OCI-LY7 (cell line): ENCODE results near the gene UNKL. TPM values are rescaled to one million over a fixed set of nuclear protein-coding genes. Genes with fewer than 3 reads are reported as not detected.

Source experiments
- BruUV-seq: library from RNA; stranded (reverse); fragments of 400-500 nt; replicated peaks from 2 replicates; lab custom pipeline; 2021; lab: Mats Ljungman, UMichigan
- CTCF ChIA-PET: fragments of 300-600 bp; sonication (Branson Sonifier 250); formaldehyde crosslinking; loops from one replicate; lab custom pipeline; 2022; ENCODE audit warnings: antibody characterized with exemption; ENCODE audit not compliant: unreplicated experiment; lab: Charles Lee
- POLR2A ChIA-PET: fragments of 300-600 bp; sonication (Branson Sonifier 250); formaldehyde crosslinking; loops from one replicate; lab custom pipeline; 2022; ENCODE audit warnings: antibody characterized with exemption; lab: Charles Lee
- DNase-seq: peaks from one replicate; pipeline ENCODE4 v3.0.0-alpha.2; 2015; ENCODE audit warnings: low spot score
- H2AFZ ChIP-seq: fragments of 200-600 bp; sonication (generic), shearing (Covaris generic); 2 replicates; pipeline ENCODE4 v1.6.1; 2014; ENCODE audit warnings: mild to moderate bottlenecking, antibody characterized with exemption, low read length, moderate library complexity
- H3K27ac ChIP-seq: fragments of 200-600 bp; sonication (generic); 2 replicates; pipeline ENCODE4 v1.5.1; 2014; ENCODE audit warnings: mixed run types, low read depth, mild to moderate bottlenecking, moderate library complexity, low read length, inconsistent platforms; ENCODE audit not compliant: poor library complexity, severe bottlenecking
- H3K36me3 ChIP-seq: fragments of 200-600 bp; sonication (generic); 2 replicates; pipeline ENCODE4 v1.6.1; 2014; ENCODE audit warnings: mild to moderate bottlenecking, antibody characterized with exemption, low read length, moderate library complexity, mixed read lengths; ENCODE audit not compliant: insufficient read depth
- H3K4me1 ChIP-seq: fragments of 200-600 bp; sonication (generic); 2 replicates; pipeline ENCODE4 v1.5.1; 2014; ENCODE audit warnings: mild to moderate bottlenecking, low read length; ENCODE audit not compliant: insufficient read depth, poor library complexity, severe bottlenecking
- H3K4me2 ChIP-seq: fragments of 200-600 bp; sonication (generic); 2 replicates; pipeline ENCODE4 v1.6.1; 2014; ENCODE audit warnings: mild to moderate bottlenecking, low read length
- H3K4me3 ChIP-seq: fragments of 200-600 bp; sonication (generic); 2 replicates; pipeline ENCODE4 v1.5.1; 2014; ENCODE audit warnings: mild to moderate bottlenecking, low read depth, low read length; ENCODE audit not compliant: poor library complexity, severe bottlenecking
- H3K79me2 ChIP-seq: fragments of 200-600 bp; sonication (generic); 2 replicates; pipeline ENCODE4 v1.6.1; 2016; ENCODE audit warnings: low read depth, mild to moderate bottlenecking, low read length, moderate library complexity, mixed read lengths; ENCODE audit not compliant: insufficient read depth
- H3K9me2 ChIP-seq: fragments of 200-600 bp; sonication (generic); 2 replicates; pipeline ENCODE4 v1.6.1; 2016; ENCODE audit warnings: mild to moderate bottlenecking, low read length, mixed read lengths; ENCODE audit not compliant: insufficient read depth
- H3K9me3 ChIP-seq: fragments of 200-600 bp; sonication (generic); 2 replicates; pipeline ENCODE4 v1.6.1; 2014; ENCODE audit warnings: mild to moderate bottlenecking, mixed run types, low read length, mixed read lengths
- H4K20me1 ChIP-seq: fragments of 200-600 bp; sonication (generic); 2 replicates; pipeline ENCODE4 v1.6.1; 2014; ENCODE audit warnings: mild to moderate bottlenecking, antibody characterized with exemption, low read length, moderate library complexity, mixed read lengths; ENCODE audit not compliant: insufficient read depth
- EZH2phosphoT487 ChIP-seq: fragments of 200-600 bp; sonication (generic); IDR thresholded peaks from 2 replicates; pipeline ENCODE4 v1.6.1; 2018; ENCODE audit warnings: low read depth, borderline replicate concordance, mild to moderate bottlenecking, mixed run types, antibody characterized with exemption, low read length, moderate library complexity, mixed read lengths
- intact Hi-C: fragments of 100-400 bp; cut with micrococcal nuclease; formaldehyde crosslinking; loops from one replicate; pipeline ENCODE4 v1.10.0; 2022; ENCODE audit not compliant: unreplicated experiment
- total RNA-seq, 2 experiments: library from RNA; depleted of rRNA in 1 of 2; stranded (reverse); fragments of >200 nt in 1 of 2; shearing (Covaris generic) in 1 of 2; gene quantifications; 2 replicates each; pipeline ENCODE4 v1.2.3, GENCODE V29; 2014 to 2022
- TF ChIP-seq, protein P1 (sequence below): fragments of 200-600 bp; sonication (generic); conservative IDR thresholded peaks from 2 replicates; pipeline ENCODE4 v1.5.1; 2014; ENCODE audit warnings: mild to moderate bottlenecking, antibody characterized with exemption, low read length, moderate library complexity, mixed read lengths

The UNKL gene
- total RNA-seq, 2 experiments from 2014 or later = 31.0 to 33.7 TPM

DNA sequence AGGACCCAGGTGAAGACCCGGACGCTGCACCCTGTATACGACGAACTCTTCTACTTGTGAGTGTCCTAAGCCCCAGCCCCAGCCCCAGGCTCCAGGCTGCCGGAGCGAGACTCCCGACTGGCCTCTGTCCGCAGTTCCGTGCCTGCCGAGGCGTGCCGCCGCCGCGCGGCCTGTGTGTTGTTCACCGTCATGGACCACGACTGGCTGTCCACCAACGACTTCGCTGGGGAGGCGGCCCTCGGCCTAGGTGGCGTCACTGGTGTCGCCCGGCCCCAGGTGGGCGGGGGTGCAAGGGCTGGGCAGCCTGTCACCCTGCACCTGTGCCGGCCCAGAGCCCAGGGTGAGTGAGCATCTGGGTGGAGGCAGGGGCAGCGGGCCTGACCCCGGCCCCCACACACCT, 66.5 kb downstream of the UNKL start:
- Histone ChIP-seq H3K36me3 (peaks cover 15% of the 10 kb centered on the region; the same call in 1 of the 2 replicates), H4K20me1 (no peaks in the 10 kb centered on the region), H3K9me2 (no peaks in the 10 kb centered on the region), H3K79me2 (peaks cover 15% of the 10 kb centered on the region), H3K9me3 (no peaks in the 10 kb centered on the region), H2AFZ (no peak overlapping the region), H3K4me1 (peaks cover 21% of the 10 kb centered on the region), H3K4me3 (no peak overlapping the region), H3K27ac (no peak overlapping the region), H3K4me2 (no peak overlapping the region)
- no peak for DNase-seq
- ChIA-PET CTCF (no interaction called here), POLR2A (no interaction called here)
- BruUV-seq = no TSS peak
- intact Hi-C loops = no loop called here
- TF ChIP-seq, protein P1, sequence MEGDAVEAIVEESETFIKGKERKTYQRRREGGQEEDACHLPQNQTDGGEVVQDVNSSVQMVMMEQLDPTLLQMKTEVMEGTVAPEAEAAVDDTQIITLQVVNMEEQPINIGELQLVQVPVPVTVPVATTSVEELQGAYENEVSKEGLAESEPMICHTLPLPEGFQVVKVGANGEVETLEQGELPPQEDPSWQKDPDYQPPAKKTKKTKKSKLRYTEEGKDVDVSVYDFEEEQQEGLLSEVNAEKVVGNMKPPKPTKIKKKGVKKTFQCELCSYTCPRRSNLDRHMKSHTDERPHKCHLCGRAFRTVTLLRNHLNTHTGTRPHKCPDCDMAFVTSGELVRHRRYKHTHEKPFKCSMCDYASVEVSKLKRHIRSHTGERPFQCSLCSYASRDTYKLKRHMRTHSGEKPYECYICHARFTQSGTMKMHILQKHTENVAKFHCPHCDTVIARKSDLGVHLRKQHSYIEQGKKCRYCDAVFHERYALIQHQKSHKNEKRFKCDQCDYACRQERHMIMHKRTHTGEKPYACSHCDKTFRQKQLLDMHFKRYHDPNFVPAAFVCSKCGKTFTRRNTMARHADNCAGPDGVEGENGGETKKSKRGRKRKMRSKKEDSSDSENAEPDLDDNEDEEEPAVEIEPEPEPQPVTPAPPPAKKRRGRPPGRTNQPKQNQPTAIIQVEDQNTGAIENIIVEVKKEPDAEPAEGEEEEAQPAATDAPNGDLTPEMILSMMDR = no peak
- TF ChIP-seq EZH2phosphoT487 = no peak

DNA sequence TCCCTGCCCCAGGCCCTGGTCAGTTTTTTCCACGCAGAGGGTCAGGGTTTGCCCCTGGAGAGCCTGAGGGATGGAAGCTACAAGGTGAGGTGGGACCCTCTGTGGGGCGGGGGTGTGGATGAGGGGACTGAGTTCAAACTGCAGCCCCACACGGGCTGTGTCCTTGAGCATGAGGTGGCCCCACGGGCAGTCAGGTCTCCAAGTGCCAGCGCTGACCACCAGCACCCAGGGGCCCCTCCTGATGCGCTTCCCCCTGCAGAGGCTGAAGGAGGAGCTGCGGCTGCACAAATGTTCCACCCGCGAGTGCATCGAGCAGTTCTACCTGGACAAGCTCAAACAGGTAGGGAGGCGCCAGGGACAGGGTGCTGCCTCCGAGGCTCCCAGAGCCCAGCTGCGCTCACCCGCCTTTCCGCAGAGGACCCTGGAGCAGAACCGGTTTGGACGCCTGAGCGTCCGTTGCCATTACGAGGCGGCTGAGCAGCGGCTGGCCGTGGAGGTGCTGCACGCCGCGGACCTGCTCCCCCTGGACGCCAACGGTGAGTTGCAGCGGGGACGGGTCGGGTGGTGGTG, 67.1 kb downstream of the UNKL start:
- ChIA-PET POLR2A (no interaction called here), CTCF (no interaction called here)
- TF ChIP-seq, protein P1 = no peak
- Histone ChIP-seq H3K4me1 (peaks cover 20% of the 10 kb centered on the region), H3K36me3 (peaks cover 15% of the 10 kb centered on the region; the same call in 1 of the 2 replicates), H3K4me2 (no peak overlapping the region), H3K9me3 (no peaks in the 10 kb centered on the region), H3K4me3 (no peak overlapping the region), H4K20me1 (no peaks in the 10 kb centered on the region), H2AFZ (no peak overlapping the region), H3K79me2 (peaks cover 10% of the 10 kb centered on the region), H3K27ac (no peak overlapping the region), H3K9me2 (no peaks in the 10 kb centered on the region)
- intact Hi-C loops = no loop called here
- no TSS peak for BruUV-seq
- no peak for DNase-seq

DNA sequence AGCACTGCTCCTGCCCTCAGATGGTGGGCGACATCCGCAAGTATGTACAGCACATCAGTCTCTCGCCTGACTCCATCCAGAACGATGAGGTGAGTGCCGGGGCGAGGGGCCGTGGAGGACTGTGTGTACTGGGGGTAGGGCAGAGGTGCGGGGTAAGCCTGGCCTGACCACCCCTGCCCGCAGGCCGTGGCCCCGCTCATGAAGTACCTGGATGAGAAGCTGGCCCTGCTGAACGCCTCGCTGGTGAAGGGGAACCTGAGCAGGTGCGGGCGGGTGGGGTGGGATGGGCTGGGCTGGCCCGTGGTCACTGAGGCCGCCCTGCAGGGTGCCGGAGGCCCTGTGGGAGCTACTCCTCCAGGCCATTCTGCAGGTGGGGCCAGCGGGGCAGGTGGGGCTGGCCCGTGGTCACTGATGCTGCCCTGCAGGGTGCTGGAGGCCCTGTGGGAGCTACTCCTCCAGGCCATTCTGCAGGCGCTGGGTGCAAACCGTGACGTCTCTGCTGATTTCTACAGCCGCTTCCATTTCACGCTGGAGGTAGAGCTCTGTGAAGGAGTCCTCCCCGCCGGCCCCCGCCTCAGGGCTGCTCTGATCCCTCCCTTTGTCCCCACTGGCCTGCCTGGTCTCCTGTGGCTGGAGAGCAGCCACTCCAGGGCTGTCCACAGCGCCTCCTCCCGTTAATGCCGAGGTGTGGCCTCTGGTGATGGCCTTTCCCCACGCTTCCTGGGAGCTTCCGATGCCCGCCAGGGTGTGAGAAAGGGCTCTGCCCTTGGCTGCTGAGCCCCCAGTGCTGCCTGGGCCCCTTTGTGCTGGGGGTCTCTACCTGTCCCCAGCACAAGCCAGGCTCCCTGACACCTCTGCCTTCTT, 67.8 kb downstream of the UNKL start:
- Histone ChIP-seq H4K20me1 (no peaks in the 10 kb centered on the region), H3K4me2 (no peak overlapping the region), H2AFZ (no peak overlapping the region), H3K9me3 (no peaks in the 10 kb centered on the region), H3K79me2 (peaks cover 5% of the 10 kb centered on the region; the same call in 1 of the 2 replicates), H3K4me3 (no peak overlapping the region), H3K27ac (no peak overlapping the region), H3K9me2 (no peaks in the 10 kb centered on the region), H3K4me1 (peaks cover 26% of the 10 kb centered on the region), H3K36me3 (peaks cover 15% of the 10 kb centered on the region; the same call in 1 of the 2 replicates)
- TF ChIP-seq EZH2phosphoT487 = no peak
- TF ChIP-seq, protein P1 = no peak
- BruUV-seq = no TSS peak
- POLR2A ChIA-PET = no interaction called here
- DNase-seq = no peak
- intact Hi-C loops = no loop called here
- CTCF ChIA-PET = no interaction called here
